Ascending aorta (tissue), 2 donors: ENCODE measurements around the gene PPARG. TPM values are rescaled to one million over a fixed set of nuclear protein-coding genes. Genes with fewer than 3 reads are reported as not detected.

Experiments used
- DNase-seq, 2 donors: peaks; one replicate each; pipeline ENCODE4 v3.0.0-alpha.2; 2019; ENCODE audit warnings: low spot score in 2 of 2
- H3K27ac ChIP-seq, 2 donors: fragments of 200-600 bp; sonication (generic); one replicate each; pipeline ENCODE4 v1.5.1; 2016 to 2017; ENCODE audit warnings: mild to moderate bottlenecking in 1 of 2
- H3K27me3 ChIP-seq: fragments of 200-600 bp; sonication (generic); one replicate; pipeline ENCODE4 v1.5.1; 2017
- H3K36me3 ChIP-seq, 2 donors: fragments of 200-600 bp; sonication (generic); one replicate each; pipeline ENCODE4 v1.5.1; 2016
- H3K4me1 ChIP-seq, 2 donors: fragments of 200-600 bp; sonication (generic); one replicate each; pipeline ENCODE4 v1.5.1; 2016 to 2017; ENCODE audit warnings: mild to moderate bottlenecking in 1 of 2
- H3K4me3 ChIP-seq, 2 donors: fragments of 200-600 bp; sonication (generic); one replicate each; pipeline ENCODE4 v1.5.1; 2016 to 2017; ENCODE audit warnings: mild to moderate bottlenecking in 1 of 2
- H3K9me3 ChIP-seq, 2 donors: fragments of 200-600 bp; sonication (generic); one replicate each; pipeline ENCODE4 v1.5.1; 2016
- intact Hi-C: fragments of 100-400 bp; cut with DNase I; formaldehyde crosslinking; loops from one replicate; pipeline ENCODE4 v1.15.1; 2023
- total RNA-seq: library from RNA; depleted of rRNA; stranded (reverse); fragments of >200 nt; gene quantifications from one replicate; pipeline ENCODE4 v1.1.0, GENCODE V29; 2016
- TF ChIP-seq, protein P1 (sequence below), 3 experiments: fragments of 200-600 bp in 2 of 3; fragments of 450-650 bp in 1 of 3; sonication (generic) in 2 of 3; IDR thresholded peaks; one replicate each; pipeline ENCODE4 v1.5.1; 2016 to 2019; ENCODE audit warnings: antibody characterized with exemption in 3 of 3, mild to moderate bottlenecking in 1 of 3, moderate library complexity in 1 of 3

PPARG gene
- total RNA-seq, 1 donor from 2014 or later: 23.5 TPM

DNA sequence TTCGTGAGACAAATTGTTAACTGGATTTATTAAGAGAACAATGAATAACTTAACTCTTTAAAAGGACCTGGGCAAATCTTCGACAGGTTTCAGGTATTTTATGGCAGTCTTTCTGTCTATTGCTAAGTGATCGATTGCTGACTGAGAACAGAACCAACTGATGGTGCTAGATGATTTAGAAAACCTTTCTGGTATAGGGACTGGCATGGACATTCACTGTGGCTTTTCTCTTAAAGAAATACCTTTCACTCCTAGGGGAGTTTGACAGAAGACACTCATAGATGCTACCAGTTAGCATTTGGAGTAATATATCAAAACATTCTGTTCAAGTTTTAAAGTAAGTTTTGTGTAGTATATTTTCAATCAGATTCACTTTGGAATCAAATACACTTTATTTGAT, 654 bp downstream of the PPARG start:
- no peak overlapping the region for H3K27ac ChIP-seq
- intact Hi-C loops: loop anchor here (5.0 kb wide), 3 partner anchors 92 to 193 kb away; partner anchors contain the start of gene TSEN2
- peaks cover 3% of the 10 kb centered on the region for H3K27me3 ChIP-seq
- H3K9me3 ChIP-seq: no peaks in the 10 kb centered on the region
- H3K4me1 ChIP-seq: peaks cover 0 to 10% of the 10 kb centered on the region in 2 donors
- TF ChIP-seq, protein P1, sequence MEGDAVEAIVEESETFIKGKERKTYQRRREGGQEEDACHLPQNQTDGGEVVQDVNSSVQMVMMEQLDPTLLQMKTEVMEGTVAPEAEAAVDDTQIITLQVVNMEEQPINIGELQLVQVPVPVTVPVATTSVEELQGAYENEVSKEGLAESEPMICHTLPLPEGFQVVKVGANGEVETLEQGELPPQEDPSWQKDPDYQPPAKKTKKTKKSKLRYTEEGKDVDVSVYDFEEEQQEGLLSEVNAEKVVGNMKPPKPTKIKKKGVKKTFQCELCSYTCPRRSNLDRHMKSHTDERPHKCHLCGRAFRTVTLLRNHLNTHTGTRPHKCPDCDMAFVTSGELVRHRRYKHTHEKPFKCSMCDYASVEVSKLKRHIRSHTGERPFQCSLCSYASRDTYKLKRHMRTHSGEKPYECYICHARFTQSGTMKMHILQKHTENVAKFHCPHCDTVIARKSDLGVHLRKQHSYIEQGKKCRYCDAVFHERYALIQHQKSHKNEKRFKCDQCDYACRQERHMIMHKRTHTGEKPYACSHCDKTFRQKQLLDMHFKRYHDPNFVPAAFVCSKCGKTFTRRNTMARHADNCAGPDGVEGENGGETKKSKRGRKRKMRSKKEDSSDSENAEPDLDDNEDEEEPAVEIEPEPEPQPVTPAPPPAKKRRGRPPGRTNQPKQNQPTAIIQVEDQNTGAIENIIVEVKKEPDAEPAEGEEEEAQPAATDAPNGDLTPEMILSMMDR (IDR thresholded peaks at IDR 0.05): no peak
- no peak for DNase-seq
- no peaks in the 10 kb centered on the region for H3K36me3 ChIP-seq
- H3K4me3 ChIP-seq: no peak overlapping the region

DNA sequence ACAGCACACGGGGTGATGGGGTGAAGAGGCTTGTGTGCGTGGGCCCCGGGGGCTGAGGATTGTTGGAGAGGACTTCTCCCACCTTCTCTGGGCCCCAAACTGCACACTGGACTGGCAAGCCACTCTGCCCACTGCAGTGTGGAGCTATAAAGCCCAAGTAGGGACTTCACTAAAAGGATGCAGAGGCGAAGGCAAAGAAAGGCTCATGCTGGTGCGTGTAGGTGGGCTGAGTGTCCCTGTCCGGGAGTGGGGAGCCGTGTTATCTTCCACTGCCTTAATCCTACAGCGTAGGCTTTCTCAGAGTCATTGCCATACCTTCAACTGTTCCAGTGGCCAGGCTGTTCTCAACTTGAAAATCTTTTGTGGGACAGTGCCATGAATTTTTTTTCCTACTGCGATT, 3.9 kb downstream of the PPARG start:
- no peaks in the 10 kb centered on the region for H3K9me3 ChIP-seq
- no peak overlapping the region for H3K4me3 ChIP-seq
- no peak overlapping the region for H3K27ac ChIP-seq
- no peaks in the 10 kb centered on the region for H3K27me3 ChIP-seq
- intact Hi-C loops: no loop called here
- TF ChIP-seq, protein P1 (IDR thresholded peaks at IDR 0.05): no peak
- DNase-seq: no peak
- H3K4me1 ChIP-seq: peaks cover 0 to 10% of the 10 kb centered on the region in 2 donors
- H3K36me3 ChIP-seq: no peaks in the 10 kb centered on the region

DNA sequence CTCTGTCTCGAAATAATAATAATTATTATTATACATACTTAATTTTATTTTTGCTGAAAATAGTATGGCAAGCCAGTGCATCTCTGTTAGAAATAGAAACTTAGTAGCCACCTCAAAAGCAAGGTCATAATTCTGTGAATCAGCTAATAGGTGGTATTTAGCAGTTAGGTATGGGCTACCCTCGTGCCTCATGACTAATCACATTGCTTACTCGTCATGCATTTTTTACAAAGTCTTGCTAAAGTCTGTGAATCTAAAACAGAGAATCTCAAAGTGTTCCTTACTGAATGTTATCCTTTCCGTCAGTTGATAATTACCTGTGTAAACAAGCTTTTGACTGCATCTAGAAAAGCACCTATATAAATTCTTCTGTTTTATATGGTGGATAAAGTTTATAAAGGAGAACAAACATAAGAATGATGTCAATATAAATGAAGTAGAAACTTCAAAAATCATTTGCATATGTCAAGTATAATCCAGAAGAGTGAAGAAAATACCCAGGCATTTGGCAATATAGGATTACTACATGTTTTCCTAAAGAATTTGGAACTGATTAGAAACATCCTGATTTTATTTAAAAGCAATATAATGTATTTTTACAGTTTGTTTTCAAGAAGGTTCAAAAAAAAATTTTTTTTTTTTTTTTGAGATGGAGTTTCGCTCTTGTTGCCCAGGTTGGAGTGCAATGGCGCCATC, 6.2 kb downstream of the PPARG start:
- H3K9me3 ChIP-seq: no peaks in the 10 kb centered on the region
- no peak for DNase-seq
- no peaks in the 10 kb centered on the region for H3K36me3 ChIP-seq
- H3K27me3 ChIP-seq: no peaks in the 10 kb centered on the region
- TF ChIP-seq, protein P1 (IDR thresholded peaks at IDR 0.05): no peak
- H3K4me3 ChIP-seq: no peak overlapping the region
- H3K4me1 ChIP-seq: no peaks in the 10 kb centered on the region
- intact Hi-C loops: no loop called here
- no peak overlapping the region for H3K27ac ChIP-seq

DNA sequence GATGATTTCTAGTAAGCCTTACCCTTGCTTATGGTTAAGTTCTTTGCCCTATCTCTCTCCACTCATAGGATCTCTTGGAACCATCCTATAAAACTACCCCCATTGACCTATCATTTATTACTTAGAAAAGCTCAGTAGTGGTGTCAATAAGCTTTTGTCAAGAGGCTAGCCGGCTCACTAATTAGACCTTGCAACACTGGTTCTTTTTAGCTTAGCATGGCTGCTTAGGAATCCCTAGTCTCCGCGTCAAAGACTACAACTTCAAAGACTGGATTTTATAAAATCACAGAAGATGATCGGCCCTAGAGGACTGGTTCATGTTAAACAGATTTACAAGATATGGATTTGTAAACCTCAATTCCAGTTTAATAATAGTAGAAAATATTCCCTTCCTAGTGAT, 7.6 kb downstream of the PPARG start:
- Histone ChIP-seq H3K9me3 (no peaks in the 10 kb centered on the region), H3K4me3 (no peak overlapping the region), H3K27me3 (no peaks in the 10 kb centered on the region), H3K27ac (no peak overlapping the region), H3K4me1 (no peaks in the 10 kb centered on the region), H3K36me3 (no peaks in the 10 kb centered on the region)
- DNase-seq: no peak
- TF ChIP-seq, protein P1 (IDR thresholded peaks at IDR 0.05): no peak
- intact Hi-C loops: no loop called here

DNA sequence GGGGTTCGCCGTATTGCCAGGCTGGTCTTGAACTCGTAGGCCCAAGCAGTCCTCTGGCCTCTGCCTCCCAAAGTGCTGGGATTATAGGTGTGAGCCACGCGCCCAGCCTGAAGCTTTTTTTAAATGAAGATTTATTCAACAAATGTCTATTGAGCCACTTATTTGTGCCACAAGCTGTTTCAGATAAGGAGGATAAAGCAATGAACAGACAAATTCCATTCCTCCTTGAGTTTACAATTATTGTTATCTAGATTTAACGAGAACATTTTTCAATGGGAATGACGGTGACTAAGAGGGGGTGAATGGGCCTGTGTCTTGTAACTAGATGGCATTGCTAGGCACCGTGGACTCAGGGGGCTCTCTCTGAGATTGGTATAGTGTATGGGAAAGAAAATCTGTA, 10.2 kb downstream of the PPARG start:
- intact Hi-C loops: no loop called here
- TF ChIP-seq, protein P1 (IDR thresholded peaks at IDR 0.05): no peak
- H3K9me3 ChIP-seq: no peaks in the 10 kb centered on the region
- H3K36me3 ChIP-seq: no peaks in the 10 kb centered on the region
- no peak overlapping the region for H3K4me3 ChIP-seq
- no peaks in the 10 kb centered on the region for H3K27me3 ChIP-seq
- H3K27ac ChIP-seq: no peak overlapping the region
- H3K4me1 ChIP-seq: no peaks in the 10 kb centered on the region
- no peak for DNase-seq
